Measurements from ENCODE around the gene CDH4. TPM values are rescaled to one million over a fixed set of nuclear protein-coding genes. Genes with fewer than 3 reads are reported as not detected.
"Not testable (repeated sequence)": the region's sequence is repeated elsewhere in the genome, so short reads cannot be mapped to it uniquely, and the experiment has no call there.

The CDH4 gene
- polyA plus RNA-seq, 2 donors = 0.02 to 0.05 TPM

DNA sequence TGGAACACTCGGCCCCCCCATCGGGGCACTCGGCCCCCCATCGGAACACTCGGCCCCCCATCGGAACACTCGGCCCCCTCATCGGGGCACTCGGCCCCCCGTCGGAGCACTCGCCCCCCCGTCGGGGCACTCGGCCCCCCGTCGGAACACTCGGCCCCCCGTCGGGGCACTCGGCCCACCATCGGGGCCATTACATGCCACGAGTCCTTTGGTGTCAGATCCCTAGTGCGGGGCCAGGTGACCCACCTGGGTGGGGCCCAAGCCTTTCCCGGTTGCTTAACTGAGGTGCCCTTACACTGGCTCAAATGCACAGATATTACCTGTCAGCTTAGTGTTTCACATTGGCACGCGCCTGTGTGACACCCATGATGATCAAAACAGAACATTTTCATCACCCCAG, 717.7 kb downstream of the CDH4 start:
- H3K9me3 ChIP-seq (ENCODE audit: control insufficient read depth in 2 of 2, insufficient read depth in 1 of 2, low read depth in 1 of 2, low read length in 1 of 2) = peaks cover 2 to 3% of the 10 kb centered on the region in 2 donors
- peaks cover 3 to 7% of the 10 kb centered on the region in 2 donors for H3K4me1 ChIP-seq (ENCODE audit: control insufficient read depth in 2 of 2, insufficient read depth in 2 of 2, low read length in 1 of 2)
- peaks cover 0 to 8% of the 10 kb centered on the region in 2 donors for H3K27me3 ChIP-seq (ENCODE audit: control insufficient read depth in 1 of 2, insufficient read depth in 2 of 2, low read length in 2 of 2)
- no peak overlapping the region for H3K4me3 ChIP-seq (ENCODE audit: low read depth in 1 of 2, low read length in 2 of 2)
- no peak overlapping the region for H3K27ac ChIP-seq (ENCODE audit: low read depth in 2 of 2, low read length in 1 of 2)
- H3K36me3 ChIP-seq (ENCODE audit: control insufficient read depth in 2 of 2, insufficient read depth in 2 of 2, low read length in 1 of 2) = peaks cover 13 to 18% of the 10 kb centered on the region in 2 donors
- WGBS, 2 donors = 92 to 93% methylated on average over 26 to 27 of the region's 27 CpGs

GRCh38 chr20:61970357-61970756, 718.3 kb downstream of the CDH4 start:
- peaks cover 13 to 18% of the 10 kb centered on the region in 2 donors for H3K36me3 ChIP-seq (ENCODE audit: control insufficient read depth in 2 of 2, insufficient read depth in 2 of 2, low read length in 1 of 2)
- H3K4me3 ChIP-seq (ENCODE audit: low read depth in 1 of 2, low read length in 2 of 2) = no peak overlapping the region
- WGBS, 2 donors = 94% methylated on average over 14 of the region's 14 CpGs
- peaks cover 0 to 3% of the 10 kb centered on the region in 2 donors for H3K9me3 ChIP-seq (ENCODE audit: control insufficient read depth in 2 of 2, insufficient read depth in 1 of 2, low read depth in 1 of 2, low read length in 1 of 2)
- no peak overlapping the region for H3K27ac ChIP-seq (ENCODE audit: low read depth in 2 of 2, low read length in 1 of 2)
- H3K4me1 ChIP-seq (ENCODE audit: control insufficient read depth in 2 of 2, insufficient read depth in 2 of 2, low read length in 1 of 2) = peaks cover 3 to 6% of the 10 kb centered on the region in 2 donors
- H3K27me3 ChIP-seq (ENCODE audit: control insufficient read depth in 1 of 2, insufficient read depth in 2 of 2, low read length in 2 of 2) = peaks cover 0 to 4% of the 10 kb centered on the region in 2 donors

- not testable (repeated sequence) for H3K27me3 ChIP-seq (ENCODE audit: control insufficient read depth in 1 of 2, insufficient read depth in 2 of 2, low read length in 2 of 2); H3K9me3 ChIP-seq (ENCODE audit: control insufficient read depth in 2 of 2, insufficient read depth in 1 of 2, low read depth in 1 of 2, low read length in 1 of 2); H3K4me3 ChIP-seq (ENCODE audit: low read depth in 1 of 2, low read length in 2 of 2); H3K4me1 ChIP-seq (ENCODE audit: control insufficient read depth in 2 of 2, insufficient read depth in 2 of 2, low read length in 1 of 2); H3K27ac ChIP-seq (ENCODE audit: low read depth in 2 of 2, low read length in 1 of 2)
- 96 to 99% methylated on average over 11 to 13 of the region's 13 CpGs for WGBS, 2 donors
- peaks cover 13 to 21% of the 10 kb centered on the region in 2 donors for H3K36me3 ChIP-seq (ENCODE audit: control insufficient read depth in 2 of 2, insufficient read depth in 2 of 2, low read length in 1 of 2)
These were observed 719.5 kb downstream of the CDH4 start for GRCh38 chr20:61971595-61971994.

DNA sequence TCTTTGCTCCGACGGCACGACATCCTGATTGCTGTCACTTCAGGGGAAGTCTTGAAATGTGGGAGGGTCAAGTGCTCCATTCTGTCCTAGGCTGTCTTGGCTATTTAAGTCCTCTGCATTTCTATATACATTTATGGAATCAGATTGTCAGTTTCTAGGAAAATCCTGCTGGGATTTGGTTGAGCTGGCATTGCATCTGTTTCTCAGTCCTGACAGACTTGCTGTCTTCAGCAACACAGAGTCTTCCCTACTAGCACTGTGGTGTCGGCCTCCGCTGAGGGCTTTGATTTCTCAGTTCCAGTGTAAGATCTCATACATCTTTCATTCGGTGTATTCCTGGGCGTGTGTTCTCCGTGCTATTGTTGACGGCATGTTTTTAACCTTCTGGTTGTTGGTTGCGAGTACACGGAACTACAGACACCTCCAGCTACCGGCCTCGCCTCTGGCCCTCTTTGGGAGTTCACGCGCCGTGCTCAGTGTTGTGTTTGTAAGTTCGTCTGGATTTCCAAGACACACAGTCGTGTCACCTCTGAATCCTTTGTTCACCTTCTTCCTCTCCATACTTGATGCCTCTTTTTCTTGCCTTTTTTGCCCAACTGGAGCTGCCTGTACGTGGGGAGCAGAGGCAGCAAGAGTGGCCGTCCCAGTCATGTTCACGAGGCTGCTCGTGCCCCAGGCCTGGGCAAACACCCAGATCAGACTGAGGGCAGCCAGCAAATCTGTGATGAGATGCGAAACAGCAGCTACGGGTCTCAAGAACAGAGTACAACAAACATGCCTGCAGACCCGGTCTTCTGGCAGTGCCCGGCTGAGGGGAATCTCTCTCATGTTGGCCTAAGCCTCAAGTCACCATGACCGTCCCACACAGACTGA, 720.8 kb downstream of the CDH4 start:
- Histone ChIP-seq H3K27ac (ENCODE audit: low read depth in 2 of 2, low read length in 1 of 2) (no peak overlapping the region), H3K36me3 (ENCODE audit: control insufficient read depth in 2 of 2, insufficient read depth in 2 of 2, low read length in 1 of 2) (peaks cover 13 to 25% of the 10 kb centered on the region in 2 donors), H3K4me3 (ENCODE audit: low read depth in 1 of 2, low read length in 2 of 2) (no peak overlapping the region), H3K4me1 (ENCODE audit: control insufficient read depth in 2 of 2, insufficient read depth in 2 of 2, low read length in 1 of 2) (no peaks in the 10 kb centered on the region), H3K27me3 (ENCODE audit: control insufficient read depth in 1 of 2, insufficient read depth in 2 of 2, low read length in 2 of 2) (no peaks in the 10 kb centered on the region), H3K9me3 (ENCODE audit: control insufficient read depth in 2 of 2, insufficient read depth in 1 of 2, low read depth in 1 of 2, low read length in 1 of 2) (peaks cover 0 to 3% of the 10 kb centered on the region in 2 donors)
- 92 to 95% methylated on average over 27 of the region's 27 CpGs for WGBS, 2 donors

DNA sequence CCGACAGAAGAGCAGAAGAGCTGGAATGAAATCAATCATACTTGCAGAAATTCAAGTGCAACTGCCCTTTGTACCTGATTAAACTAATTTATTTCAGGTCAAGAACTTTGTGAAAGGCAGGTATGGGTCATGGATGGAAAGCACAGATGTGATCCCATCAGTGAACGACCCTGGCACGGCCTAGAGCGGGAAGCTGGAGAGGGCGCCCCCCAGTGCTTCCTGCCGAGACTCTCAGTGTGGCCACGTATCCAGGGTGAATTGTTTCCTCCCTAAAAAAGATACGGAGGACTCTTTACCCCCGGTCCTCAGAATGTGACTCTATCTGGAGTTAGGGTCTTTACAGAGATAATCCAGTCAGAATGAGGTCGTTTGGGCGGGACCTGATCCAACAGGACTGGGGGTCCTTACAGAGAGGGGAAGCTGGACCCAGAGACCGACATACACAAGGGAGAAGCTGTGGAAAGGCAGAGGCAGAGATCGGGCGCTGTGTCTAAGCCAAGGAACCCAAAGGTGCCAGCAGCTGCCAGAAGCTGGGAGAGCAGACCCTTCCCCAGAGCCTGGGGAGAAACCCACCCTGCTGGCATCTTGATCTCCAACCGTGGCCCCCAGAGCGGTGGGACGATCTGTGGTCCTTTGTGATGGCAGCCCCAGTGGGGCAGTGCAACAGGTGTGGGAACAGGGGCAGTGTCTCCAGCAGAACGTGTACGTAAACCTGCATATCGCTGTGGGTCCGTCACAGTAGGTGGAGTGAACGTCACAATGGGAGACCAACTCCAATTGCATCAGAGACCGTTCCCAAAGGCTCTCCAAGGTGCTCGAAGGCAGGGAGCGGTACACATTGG, 721.7 kb downstream of the CDH4 start:
- no peak overlapping the region for H3K27ac ChIP-seq (ENCODE audit: low read depth in 2 of 2, low read length in 1 of 2)
- peaks cover 13 to 25% of the 10 kb centered on the region in 2 donors for H3K36me3 ChIP-seq (ENCODE audit: control insufficient read depth in 2 of 2, insufficient read depth in 2 of 2, low read length in 1 of 2)
- WGBS, 2 donors = 95 to 96% methylated on average over 25 of the region's 25 CpGs
- H3K27me3 ChIP-seq (ENCODE audit: control insufficient read depth in 1 of 2, insufficient read depth in 2 of 2, low read length in 2 of 2) = no peaks in the 10 kb centered on the region
- no peaks in the 10 kb centered on the region for H3K4me1 ChIP-seq (ENCODE audit: control insufficient read depth in 2 of 2, insufficient read depth in 2 of 2, low read length in 1 of 2)
- no peak overlapping the region for H3K4me3 ChIP-seq (ENCODE audit: low read depth in 1 of 2, low read length in 2 of 2)
- peaks cover 0 to 3% of the 10 kb centered on the region in 2 donors for H3K9me3 ChIP-seq (ENCODE audit: control insufficient read depth in 2 of 2, insufficient read depth in 1 of 2, low read depth in 1 of 2, low read length in 1 of 2)

GRCh38 chr20:61974357-61974665, 722.2 kb downstream of the CDH4 start:
- Histone ChIP-seq H3K27me3 (ENCODE audit: control insufficient read depth in 1 of 2, insufficient read depth in 2 of 2, low read length in 2 of 2) (no peaks in the 10 kb centered on the region), H3K36me3 (ENCODE audit: control insufficient read depth in 2 of 2, insufficient read depth in 2 of 2, low read length in 1 of 2) (peaks cover 13 to 25% of the 10 kb centered on the region in 2 donors), H3K4me1 (ENCODE audit: control insufficient read depth in 2 of 2, insufficient read depth in 2 of 2, low read length in 1 of 2) (no peaks in the 10 kb centered on the region), H3K27ac (ENCODE audit: low read depth in 2 of 2, low read length in 1 of 2) (no peak overlapping the region), H3K4me3 (ENCODE audit: low read depth in 1 of 2, low read length in 2 of 2) (no peak overlapping the region), H3K9me3 (ENCODE audit: control insufficient read depth in 2 of 2, insufficient read depth in 1 of 2, low read depth in 1 of 2, low read length in 1 of 2) (peaks cover 0 to 3% of the 10 kb centered on the region in 2 donors)
- 95 to 96% methylated on average over 14 of the region's 14 CpGs for WGBS, 2 donors

GRCh38 chr20:61975407-61976129, 723.5 kb downstream of the CDH4 start:
- Histone ChIP-seq H3K36me3 (ENCODE audit: control insufficient read depth in 2 of 2, insufficient read depth in 2 of 2, low read length in 1 of 2) (peaks cover 13 to 34% of the 10 kb centered on the region in 2 donors), H3K9me3 (ENCODE audit: control insufficient read depth in 2 of 2, insufficient read depth in 1 of 2, low read depth in 1 of 2, low read length in 1 of 2) (peaks cover 0 to 3% of the 10 kb centered on the region in 2 donors), H3K4me1 (ENCODE audit: control insufficient read depth in 2 of 2, insufficient read depth in 2 of 2, low read length in 1 of 2) (no peaks in the 10 kb centered on the region), H3K27me3 (ENCODE audit: control insufficient read depth in 1 of 2, insufficient read depth in 2 of 2, low read length in 2 of 2) (no peaks in the 10 kb centered on the region), H3K27ac (ENCODE audit: low read depth in 2 of 2, low read length in 1 of 2) (no peak overlapping the region), H3K4me3 (ENCODE audit: low read depth in 1 of 2, low read length in 2 of 2) (no peak overlapping the region)
- WGBS, 2 donors = 84 to 87% methylated on average over 11 of the region's 11 CpGs

DNA sequence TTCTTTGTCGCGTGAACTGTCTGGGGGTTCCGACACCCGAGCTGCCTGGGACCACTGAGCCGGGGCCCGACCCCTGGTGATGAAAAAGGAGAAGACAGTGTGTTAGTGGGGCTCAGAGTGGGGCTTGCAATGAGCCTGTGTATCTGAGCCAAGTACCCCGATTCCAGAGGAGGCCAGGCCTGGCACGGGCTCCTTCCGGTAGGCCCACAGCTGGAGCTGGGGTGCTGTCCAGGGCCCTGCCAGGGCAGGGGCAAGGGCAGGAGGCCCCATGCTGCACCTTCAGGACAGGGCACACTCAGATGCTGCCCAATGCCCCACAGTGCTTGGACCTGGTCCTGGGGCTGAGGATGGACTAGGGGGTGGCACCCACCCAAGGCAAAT, 724.2 kb downstream of the CDH4 start:
- Histone ChIP-seq H3K4me3 (ENCODE audit: low read depth in 1 of 2, low read length in 2 of 2) (no peak overlapping the region), H3K4me1 (ENCODE audit: control insufficient read depth in 2 of 2, insufficient read depth in 2 of 2, low read length in 1 of 2) (no peaks in the 10 kb centered on the region), H3K27me3 (ENCODE audit: control insufficient read depth in 1 of 2, insufficient read depth in 2 of 2, low read length in 2 of 2) (no peaks in the 10 kb centered on the region), H3K27ac (ENCODE audit: low read depth in 2 of 2, low read length in 1 of 2) (no peak overlapping the region), H3K9me3 (ENCODE audit: control insufficient read depth in 2 of 2, insufficient read depth in 1 of 2, low read depth in 1 of 2, low read length in 1 of 2) (peaks cover 0 to 3% of the 10 kb centered on the region in 2 donors), H3K36me3 (ENCODE audit: control insufficient read depth in 2 of 2, insufficient read depth in 2 of 2, low read length in 1 of 2) (peaks cover 13 to 36% of the 10 kb centered on the region in 2 donors)
- 89 to 91% methylated on average over 9 of the region's 9 CpGs for WGBS, 2 donors
